Measurements from ENCODE around the gene WDR91.
"Not testable (repeated sequence)": the region's sequence is repeated elsewhere in the genome, so short reads cannot be mapped to it uniquely, and the experiment has no call there.

The WDR91 gene

GRCh38 chr7:135173916-135174315 is 37.4 kb downstream of the WDR91 start:
- H3K23ac ChIP-seq (ENCODE audit: low read length); H3K4me2 ChIP-seq (ENCODE audit: low read length); H3K36me3 ChIP-seq (ENCODE audit: control insufficient read depth in 1 of 2, insufficient read depth in 2 of 2, low read length in 2 of 2); H3K4me3 ChIP-seq (ENCODE audit: low read depth, low read length); H3K9me3 ChIP-seq (ENCODE audit: insufficient read depth, low read depth, low read length); H4K91ac ChIP-seq (ENCODE audit: low read depth, low read length); H3K14ac ChIP-seq (ENCODE audit: low read length); H4K12ac ChIP-seq (ENCODE audit: low read depth, low read length); H3K18ac ChIP-seq (ENCODE audit: low read length); H2AFZ ChIP-seq (ENCODE audit: insufficient read depth, low read length, poor library complexity); H2BK120ac ChIP-seq (ENCODE audit: insufficient read depth, low read length, poor library complexity); H3K4ac ChIP-seq (ENCODE audit: low read depth, low read length); H2BK5ac ChIP-seq (ENCODE audit: low read depth, low read length, poor library complexity); H3K9ac ChIP-seq (ENCODE audit: low read length); H3K27me3 ChIP-seq (ENCODE audit: insufficient read depth, low read length); H2BK12ac ChIP-seq (ENCODE audit: low read length); H3K27ac ChIP-seq (ENCODE audit: low read depth, low read length); H4K8ac ChIP-seq (ENCODE audit: low read depth, low read length); H2AK5ac ChIP-seq (ENCODE audit: low read length): not testable (repeated sequence)
- Histone ChIP-seq H3K4me1 (ENCODE audit: control insufficient read depth in 1 of 2, insufficient read depth in 2 of 2, low read length in 2 of 2) (peaks cover 26 to 33% of the 10 kb centered on the region in 2 experiments), H3K79me2 (ENCODE audit: control insufficient read depth, insufficient read depth, low read length, poor library complexity) (peaks cover 11% of the 10 kb centered on the region), H3K79me1 (ENCODE audit: low read length) (peaks cover 36% of the 10 kb centered on the region)
- WGBS (ENCODE audit: extremely low coverage, insufficient coverage, insufficient read length): no CpG with 5 or more reads among the region's 4 CpGs
- peak; percentile 37 to 57 for DNase-seq

GRCh38 chr7:135171581-135172291 is 39.6 kb downstream of the WDR91 start:
- H3K23ac ChIP-seq (ENCODE audit: low read length); H3K9ac ChIP-seq (ENCODE audit: low read length); H3K27me3 ChIP-seq (ENCODE audit: insufficient read depth, low read length); H3K4me3 ChIP-seq (ENCODE audit: low read depth, low read length); H3K79me2 ChIP-seq (ENCODE audit: control insufficient read depth, insufficient read depth, low read length, poor library complexity); H3K18ac ChIP-seq (ENCODE audit: low read length); H2AK5ac ChIP-seq (ENCODE audit: low read length); H3K9me3 ChIP-seq (ENCODE audit: insufficient read depth, low read depth, low read length); H4K12ac ChIP-seq (ENCODE audit: low read depth, low read length); H3K4ac ChIP-seq (ENCODE audit: low read depth, low read length): not testable (repeated sequence)
- Histone ChIP-seq H3K4me2 (ENCODE audit: low read length) (peak overlapping the region; percentile 36), H2AFZ (ENCODE audit: insufficient read depth, low read length, poor library complexity) (peak overlapping the region; percentile 20), H2BK12ac (ENCODE audit: low read length) (peak overlapping the region; percentile 18), H3K14ac (ENCODE audit: low read length) (peak overlapping the region; percentile 5), H3K79me1 (ENCODE audit: low read length) (peaks cover 22% of the 10 kb centered on the region), H2BK120ac (ENCODE audit: insufficient read depth, low read length, poor library complexity) (peak overlapping the region; percentile 84), H2BK5ac (ENCODE audit: low read depth, low read length, poor library complexity) (peak overlapping the region; percentile 7), H3K36me3 (ENCODE audit: control insufficient read depth in 1 of 2, insufficient read depth in 2 of 2, low read length in 2 of 2) (peaks cover 18 to 19% of the 10 kb centered on the region in 2 experiments), H3K4me1 (ENCODE audit: control insufficient read depth in 1 of 2, insufficient read depth in 2 of 2, low read length in 2 of 2) (peaks cover 16 to 20% of the 10 kb centered on the region in 2 experiments), H4K91ac (ENCODE audit: low read depth, low read length) (peak overlapping the region; percentile 79), H3K27ac (ENCODE audit: low read depth, low read length) (peak overlapping the region; percentile 86), H4K8ac (ENCODE audit: low read depth, low read length) (peak overlapping the region; percentile 0)
- no CpG with 5 or more reads among the region's 19 CpGs for WGBS (ENCODE audit: extremely low coverage, insufficient coverage, insufficient read length)
- DNase-seq: peak; percentile 76 to 77

- H4K12ac ChIP-seq (ENCODE audit: low read depth, low read length); H3K27me3 ChIP-seq (ENCODE audit: insufficient read depth, low read length); H2BK12ac ChIP-seq (ENCODE audit: low read length); H3K4ac ChIP-seq (ENCODE audit: low read depth, low read length); H3K79me2 ChIP-seq (ENCODE audit: control insufficient read depth, insufficient read depth, low read length, poor library complexity); H3K9ac ChIP-seq (ENCODE audit: low read length); H2AK5ac ChIP-seq (ENCODE audit: low read length); H3K18ac ChIP-seq (ENCODE audit: low read length); H3K23ac ChIP-seq (ENCODE audit: low read length); H3K9me3 ChIP-seq (ENCODE audit: insufficient read depth, low read depth, low read length); DNase-seq: not testable (repeated sequence)
- Histone ChIP-seq H3K79me1 (ENCODE audit: low read length) (peaks cover 17% of the 10 kb centered on the region), H2BK5ac (ENCODE audit: low read depth, low read length, poor library complexity) (peak overlapping the region; percentile 98), H2AFZ (ENCODE audit: insufficient read depth, low read length, poor library complexity) (peak overlapping the region; percentile 75), H4K91ac (ENCODE audit: low read depth, low read length) (peak overlapping the region; percentile 93), H2BK120ac (ENCODE audit: insufficient read depth, low read length, poor library complexity) (peak overlapping the region; percentile 76), H4K8ac (ENCODE audit: low read depth, low read length) (peak overlapping the region; percentile 94), H3K4me2 (ENCODE audit: low read length) (peak overlapping the region; percentile 86), H3K27ac (ENCODE audit: low read depth, low read length) (peak overlapping the region; percentile 100), H3K4me3 (ENCODE audit: low read depth, low read length) (peak overlapping the region; percentile 55), H3K4me1 (ENCODE audit: control insufficient read depth in 1 of 2, insufficient read depth in 2 of 2, low read length in 2 of 2) (peaks cover 12 to 13% of the 10 kb centered on the region in 2 experiments), H3K36me3 (ENCODE audit: control insufficient read depth in 1 of 2, insufficient read depth in 2 of 2, low read length in 2 of 2) (peaks cover 25% of the 10 kb centered on the region in 2 experiments), H3K14ac (ENCODE audit: low read length) (peak overlapping the region; percentile 57)
- WGBS (ENCODE audit: extremely low coverage, insufficient coverage, insufficient read length): no CpG with 5 or more reads among the region's 12 CpGs
These were observed 40.3 kb downstream of the WDR91 start for GRCh38 chr7:135170998-135171481.

- H3K27ac ChIP-seq (ENCODE audit: low read depth, low read length): peak within 1 kb of the TSS; percentile 100
- no peak within 1 kb of the TSS for H3K23ac ChIP-seq (ENCODE audit: low read length)
- peaks cover 17% of the 10 kb centered on the region for H3K79me1 ChIP-seq (ENCODE audit: low read length)
- peak within 1 kb of the TSS; percentile 93 for H3K18ac ChIP-seq (ENCODE audit: low read length)
- H3K4ac ChIP-seq (ENCODE audit: low read depth, low read length): peak within 1 kb of the TSS; percentile 81
- H3K27me3 ChIP-seq (ENCODE audit: insufficient read depth, low read length): no peaks in the 10 kb centered on the region
- H3K79me2 ChIP-seq (ENCODE audit: control insufficient read depth, insufficient read depth, low read length, poor library complexity): peaks cover 8% of the 10 kb centered on the region
- peak; percentile 90 to 91 for DNase-seq
- H4K12ac ChIP-seq (ENCODE audit: low read depth, low read length): peak within 1 kb of the TSS; percentile 85
- H4K91ac ChIP-seq (ENCODE audit: low read depth, low read length): peak within 1 kb of the TSS; percentile 93
- H3K4me3 ChIP-seq (ENCODE audit: low read depth, low read length): peak within 1 kb of the TSS; percentile 95
- peak within 1 kb of the TSS; percentile 94 for H4K8ac ChIP-seq (ENCODE audit: low read depth, low read length)
- peak within 1 kb of the TSS; percentile 86 for H3K4me2 ChIP-seq (ENCODE audit: low read length)
- no peaks in the 10 kb centered on the region for H3K9me3 ChIP-seq (ENCODE audit: insufficient read depth, low read depth, low read length)
- peak within 1 kb of the TSS; percentile 97 for H3K9ac ChIP-seq (ENCODE audit: low read length)
- peak within 1 kb of the TSS; percentile 75 for H2AFZ ChIP-seq (ENCODE audit: insufficient read depth, low read length, poor library complexity)
- peak within 1 kb of the TSS; percentile 12 for H2BK12ac ChIP-seq (ENCODE audit: low read length)
- peak within 1 kb of the TSS; percentile 96 for H3K14ac ChIP-seq (ENCODE audit: low read length)
- H3K4me1 ChIP-seq (ENCODE audit: control insufficient read depth in 1 of 2, insufficient read depth in 2 of 2, low read length in 2 of 2): peaks cover 11 to 12% of the 10 kb centered on the region in 2 experiments
- WGBS (ENCODE audit: extremely low coverage, insufficient coverage, insufficient read length): no CpG with 5 or more reads among the region's 77 CpGs
- peaks cover 30 to 31% of the 10 kb centered on the region in 2 experiments for H3K36me3 ChIP-seq (ENCODE audit: control insufficient read depth in 1 of 2, insufficient read depth in 2 of 2, low read length in 2 of 2)
- peak within 1 kb of the TSS; percentile 76 for H2BK120ac ChIP-seq (ENCODE audit: insufficient read depth, low read length, poor library complexity)
- H2BK5ac ChIP-seq (ENCODE audit: low read depth, low read length, poor library complexity): peak within 1 kb of the TSS; percentile 98
- peak within 1 kb of the TSS; percentile 81 for H2AK5ac ChIP-seq (ENCODE audit: low read length)
These were observed 40.9 kb downstream of the WDR91 start, which contains the start of gene CYREN for GRCh38 chr7:135170274-135170997. CYREN (minus strand) TSS chr7:135170707; CDS start chr7:135168922, 1,785 bp downstream.

Data from trophoblast cell (in vitro differentiated cells and primary cell).